Measurements from ENCODE around the gene CDC42EP1. TPM values are rescaled to one million over a fixed set of nuclear protein-coding genes. Genes with fewer than 3 reads are reported as not detected.

CDC42EP1 gene
- total and polyA plus RNA-seq, 4 experiments from 2014 or later: not detected

- Histone ChIP-seq H3K4me1 (ENCODE audit: insufficient read depth, low read length) (peaks cover 42% of the 10 kb centered on the region), H3K36me3 (ENCODE audit: insufficient read depth, low read length) (no peaks in the 10 kb centered on the region), H3K27ac (ENCODE audit: low read depth, low read length) (no peak overlapping the region), H3K9me3 (ENCODE audit: control insufficient read depth in 1 of 2, low read length in 2 of 2) (no peaks in the 10 kb centered on the region), H3K27me3 (ENCODE audit: insufficient read depth, low read length) (no peaks in the 10 kb centered on the region), H3K4me3 (ENCODE audit: low read length in 2 of 2) (no peak overlapping the region)
- Mint-ChIP-seq H3K9me3 (peaks cover 0 to 5% (median 0%) of the 10 kb centered on the region in 8 donors), H3K4me3 (no peak overlapping the region), H3K27me3 (peaks cover 0 to 3% of the 10 kb centered on the region in 2 donors), H3K27ac (peak overlapping the region in 3 of 7 donors; percentile 40 to 86 (median 63)), H3K36me3 (peaks cover 0 to 6% of the 10 kb centered on the region in 2 donors), H3K4me1 (peaks cover 32 to 53% (median 44%) of the 10 kb centered on the region in 4 donors)
- intact Hi-C loops (cut with micrococcal nuclease): no loop called here
- ChIA-PET CTCF (ENCODE audit: partially characterized antibody) (interaction anchor here (0.7 to 8.8 kb wide), 3 partner anchors 12 to 39 kb away, joined by 3 to 122 read pairs (median 5); no protein-coding TSS in a partner anchor), POLR2A (ENCODE audit: partially characterized antibody) (interaction anchor here (1.3 to 2.7 kb wide), 5 partner anchors 10 to 119 kb away, joined by 3 to 16 read pairs (median 4); partner anchors contain the start of genes MFNG and PDXP)
- no peak for DNase-seq
Observed at GRCh38 chr22:37604074-37604473, 43.8 kb downstream of the CDC42EP1 start.

- H3K4me1 ChIP-seq (ENCODE audit: insufficient read depth, low read length): peaks cover 48% of the 10 kb centered on the region
- H3K9me3 Mint-ChIP-seq: peaks cover 0 to 5% (median 0%) of the 10 kb centered on the region in 8 donors
- peak overlapping the region in 1 of 2 donors; percentile 8 for H3K4me3 ChIP-seq (ENCODE audit: low read length in 2 of 2)
- H3K36me3 Mint-ChIP-seq: peaks cover 0 to 10% of the 10 kb centered on the region in 2 donors
- peak; percentile 75 to 81 (median 78) for DNase-seq
- intact Hi-C loops (cut with micrococcal nuclease): loop anchor here (5.0 kb wide), 3 partner anchors 202 to 363 kb away; partner anchors contain the start of genes C22orf23, GCAT, POLR2F and RAC2
- H3K4me1 Mint-ChIP-seq: peaks cover 36 to 61% (median 50%) of the 10 kb centered on the region in 4 donors
- H3K27me3 ChIP-seq (ENCODE audit: insufficient read depth, low read length): no peaks in the 10 kb centered on the region
- no peaks in the 10 kb centered on the region for H3K36me3 ChIP-seq (ENCODE audit: insufficient read depth, low read length)
- ChIA-PET POLR2A (ENCODE audit: partially characterized antibody) (interaction anchor here (0.8 to 5.2 kb wide), 10 partner anchors 9 to 119 kb away, joined by 3 to 59 read pairs (median 3); partner anchors contain the start of genes MFNG and PDXP), CTCF (ENCODE audit: partially characterized antibody) (interaction anchor here (1.1 to 10.1 kb wide), 7 partner anchors 7 to 77 kb away, joined by 3 to 136 read pairs (median 75); partner anchors contain the start of genes NOL12 and SH3BP1)
- peak overlapping the region; percentile 38 for H3K27ac ChIP-seq (ENCODE audit: low read depth, low read length)
- H3K9me3 ChIP-seq (ENCODE audit: control insufficient read depth in 1 of 2, low read length in 2 of 2): no peaks in the 10 kb centered on the region
- peaks cover 0 to 3% of the 10 kb centered on the region in 2 donors for H3K27me3 Mint-ChIP-seq
- H3K27ac Mint-ChIP-seq: peak overlapping the region; percentile 81 to 93 (median 90)
- H3K4me3 Mint-ChIP-seq: peak overlapping the region; percentile 12 to 88 (median 75)
Observed at GRCh38 chr22:37604875-37605274, 44.6 kb downstream of the CDC42EP1 start.

DNA sequence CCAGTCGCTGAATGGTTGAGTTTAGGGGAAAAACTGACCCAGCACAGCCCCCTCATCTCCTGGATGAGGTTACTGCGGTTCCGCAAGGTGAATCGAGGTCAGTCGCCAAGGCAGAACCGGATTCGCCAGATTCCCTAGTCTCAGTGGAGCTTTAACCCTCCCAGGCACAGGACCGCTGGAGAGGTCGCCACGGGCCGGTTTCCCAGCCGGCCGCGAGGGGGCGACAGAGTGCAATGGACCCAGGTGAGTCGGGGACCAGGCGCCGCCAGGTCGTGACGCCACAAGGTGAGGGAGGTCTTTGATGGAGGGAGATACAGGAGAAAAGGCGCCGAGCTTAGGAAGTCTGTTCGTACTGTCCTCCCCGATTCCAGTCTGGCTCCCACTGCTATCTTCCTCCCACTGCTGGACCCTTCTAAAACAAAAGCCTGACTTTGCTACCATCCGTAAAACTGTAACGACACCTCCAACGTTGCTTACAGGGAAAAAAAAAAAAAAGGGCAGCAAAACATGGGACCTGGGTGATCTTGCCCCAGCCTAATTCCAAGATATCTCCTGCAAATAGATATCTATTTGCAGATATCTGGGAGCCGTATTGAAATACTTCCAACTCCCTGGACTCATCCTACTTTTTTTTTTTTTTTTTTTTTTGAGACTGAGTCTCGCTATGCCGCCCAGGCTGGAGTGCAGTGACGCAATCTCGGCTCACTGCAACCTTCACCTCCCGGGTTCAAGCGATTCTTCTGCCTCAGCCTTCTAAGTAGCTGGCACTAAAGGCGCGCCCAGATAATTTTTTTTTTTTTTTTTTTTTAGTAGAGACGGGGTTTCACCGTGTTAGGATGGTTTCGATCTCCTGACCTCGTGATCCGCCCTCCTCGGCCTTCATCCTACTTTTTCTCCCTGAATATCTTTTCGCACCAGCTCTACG is 47.0 kb downstream of the CDC42EP1 start:
- Mint-ChIP-seq H3K4me1 (peaks cover 38 to 68% (median 52%) of the 10 kb centered on the region in 4 donors), H3K27me3 (no peaks in the 10 kb centered on the region), H3K9me3 (no peaks in the 10 kb centered on the region), H3K27ac (peak overlapping the region; percentile 94 to 99 (median 97)), H3K36me3 (peaks cover 0 to 10% of the 10 kb centered on the region in 2 donors), H3K4me3 (peak overlapping the region; percentile 68 to 91 (median 87))
- peak; percentile 88 to 91 (median 88) for DNase-seq
- H3K27me3 ChIP-seq (ENCODE audit: insufficient read depth, low read length): no peaks in the 10 kb centered on the region
- ChIA-PET CTCF (ENCODE audit: partially characterized antibody) (interaction anchor here (0.8 to 10.1 kb wide), 25 partner anchors 10 to 256 kb away, joined by 3 to 136 read pairs (median 8); partner anchors contain the start of genes LGALS1, MFNG, NOL12 and PDXP), POLR2A (ENCODE audit: partially characterized antibody) (interaction anchor here (0.7 to 6.4 kb wide), 27 partner anchors 8 to 1074 kb away, joined by 3 to 94 read pairs (median 5); partner anchors contain the start of genes IFT27, LGALS1, MFNG and NOL12)
- H3K27ac ChIP-seq (ENCODE audit: low read depth, low read length): peak overlapping the region; percentile 88
- H3K4me3 ChIP-seq (ENCODE audit: low read length in 2 of 2): peak overlapping the region; percentile 54 to 65
- H3K4me1 ChIP-seq (ENCODE audit: insufficient read depth, low read length): peaks cover 64% of the 10 kb centered on the region
- no peaks in the 10 kb centered on the region for H3K36me3 ChIP-seq (ENCODE audit: insufficient read depth, low read length)
- intact Hi-C loops (cut with micrococcal nuclease): loop anchor here (1.0 to 5.0 kb wide), 5 partner anchors 74 to 365 kb away; partner anchors contain the start of genes C22orf23, GCAT, POLR2F and RAC2
- H3K9me3 ChIP-seq (ENCODE audit: control insufficient read depth in 1 of 2, low read length in 2 of 2): no peaks in the 10 kb centered on the region

DNA sequence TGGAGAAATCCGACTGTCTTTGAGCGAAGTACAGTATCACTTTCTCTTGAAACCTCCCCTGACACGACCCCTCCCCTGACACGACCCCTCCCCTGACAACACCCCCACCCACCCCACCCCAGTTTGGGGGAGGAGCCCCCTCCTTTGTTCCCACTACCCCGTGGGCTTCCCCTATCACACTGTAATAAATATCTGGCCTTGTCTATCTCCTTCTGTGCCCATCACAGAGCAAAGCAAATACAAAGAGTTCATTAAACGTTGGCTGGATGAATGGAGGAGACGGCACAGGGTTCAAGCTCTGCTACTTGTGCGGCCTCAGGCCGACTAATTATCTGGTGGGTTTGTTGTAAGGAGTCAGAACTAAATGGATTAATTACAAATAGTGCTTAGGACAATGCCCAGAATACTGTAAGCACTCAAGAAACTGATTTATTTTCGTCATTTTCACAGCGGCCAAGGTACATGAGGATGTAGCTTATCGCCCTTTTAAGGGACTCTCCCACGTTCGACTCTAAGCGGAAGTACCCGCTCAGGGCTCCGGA is 47.7 kb downstream of the CDC42EP1 start:
- DNase-seq: no peak
- Histone ChIP-seq H3K4me3 (ENCODE audit: low read length in 2 of 2) (peak overlapping the region in 1 of 2 donors; percentile 85), H3K27me3 (ENCODE audit: insufficient read depth, low read length) (no peaks in the 10 kb centered on the region), H3K36me3 (ENCODE audit: insufficient read depth, low read length) (no peaks in the 10 kb centered on the region), H3K4me1 (ENCODE audit: insufficient read depth, low read length) (peaks cover 64% of the 10 kb centered on the region), H3K27ac (ENCODE audit: low read depth, low read length) (peak overlapping the region; percentile 88), H3K9me3 (ENCODE audit: control insufficient read depth in 1 of 2, low read length in 2 of 2) (no peaks in the 10 kb centered on the region)
- Mint-ChIP-seq H3K36me3 (peaks cover 0 to 10% of the 10 kb centered on the region in 2 donors), H3K27me3 (no peaks in the 10 kb centered on the region), H3K9me3 (no peaks in the 10 kb centered on the region), H3K27ac (peak overlapping the region; percentile 94 to 99 (median 97)), H3K4me3 (peak overlapping the region; percentile 80 to 94 (median 89)), H3K4me1 (peaks cover 35 to 68% (median 50%) of the 10 kb centered on the region in 4 donors)
- POLR2A ChIA-PET (ENCODE audit: partially characterized antibody): interaction anchor here (0.7 to 6.4 kb wide), 26 partner anchors 9 to 1073 kb away, joined by 3 to 94 read pairs (median 6); partner anchors contain the start of genes IFT27, IL2RB, LGALS1 and MFNG
- intact Hi-C loops (cut with micrococcal nuclease): loop anchor here (1.0 to 5.0 kb wide), 15 partner anchors 15 to 366 kb away; partner anchors contain the start of genes ANKRD54, C22orf23, GCAT and NOL12
- CTCF ChIA-PET (ENCODE audit: partially characterized antibody): interaction anchor here (0.9 to 10.1 kb wide), 14 partner anchors 11 to 256 kb away, joined by 4 to 136 read pairs (median 13); partner anchors contain the start of genes LGALS1, MFNG, NOL12 and SH3BP1

DNA sequence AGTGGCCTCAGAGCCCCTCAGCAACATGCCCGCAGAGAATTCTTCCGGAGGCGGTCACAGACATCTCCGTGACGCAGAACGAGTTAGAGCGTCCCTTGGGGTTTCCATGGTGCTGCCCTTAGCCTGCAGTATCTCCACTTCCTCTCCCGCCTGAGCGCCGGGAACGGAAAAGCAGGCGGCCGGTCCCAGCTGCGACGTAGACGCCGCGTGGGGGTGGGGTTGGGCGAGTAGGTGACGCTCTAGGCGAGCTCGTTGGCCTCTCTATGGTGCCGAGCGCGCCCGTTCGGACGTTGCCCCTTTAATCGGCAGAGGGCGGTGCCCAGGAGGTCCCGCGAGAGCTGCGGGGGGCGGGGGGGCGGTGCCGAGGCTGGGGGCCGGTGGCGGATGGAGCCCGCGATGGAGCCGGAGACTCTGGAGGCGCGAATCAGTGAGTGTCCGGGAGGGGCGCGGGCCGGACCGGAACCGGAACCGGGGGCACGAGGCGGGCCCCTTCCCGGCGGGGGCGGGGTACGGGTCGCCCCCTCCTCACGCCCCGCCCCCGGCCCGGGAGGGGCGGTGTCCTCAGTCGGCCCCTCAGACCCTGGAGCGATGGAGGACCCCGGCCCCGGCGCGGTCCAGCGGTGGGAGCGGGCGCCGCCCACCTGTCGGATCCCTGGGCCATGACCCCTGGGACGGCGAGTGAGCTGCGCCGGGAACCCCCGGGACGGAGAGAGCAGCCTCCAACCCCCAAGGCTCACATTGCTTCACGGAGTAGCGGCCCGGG is 48.4 kb downstream of the CDC42EP1 start, which contains the start of gene GGA1:
Gene GGA1 (plus strand): TSS at position 358 of the 763 bp plus-strand sequence. CDS start 27 bp downstream, at position 385.
- Histone ChIP-seq H3K4me1 (ENCODE audit: insufficient read depth, low read length) (peaks cover 64% of the 10 kb centered on the region), H3K27me3 (ENCODE audit: insufficient read depth, low read length) (no peaks in the 10 kb centered on the region), H3K4me3 (ENCODE audit: low read length in 2 of 2) (peak within 1 kb of the TSS; percentile 30 to 85), H3K9me3 (ENCODE audit: control insufficient read depth in 1 of 2, low read length in 2 of 2) (no peaks in the 10 kb centered on the region), H3K36me3 (ENCODE audit: insufficient read depth, low read length) (no peaks in the 10 kb centered on the region), H3K27ac (ENCODE audit: low read depth, low read length) (peak within 1 kb of the TSS; percentile 88)
- Mint-ChIP-seq H3K4me1 (peaks cover 35 to 68% (median 50%) of the 10 kb centered on the region in 4 donors), H3K27me3 (no peaks in the 10 kb centered on the region), H3K36me3 (peaks cover 0 to 10% of the 10 kb centered on the region in 2 donors), H3K4me3 (peak within 1 kb of the TSS; percentile 90 to 98 (median 94)), H3K27ac (peak within 1 kb of the TSS; percentile 94 to 99 (median 98)), H3K9me3 (no peaks in the 10 kb centered on the region)
- intact Hi-C loops (cut with micrococcal nuclease): loop anchor here (1.0 to 5.0 kb wide), 13 partner anchors 15 to 366 kb away; partner anchors contain the start of genes ANKRD54, C22orf23, GCAT and NOL12
- ChIA-PET POLR2A (ENCODE audit: partially characterized antibody) (interaction anchor here (0.9 to 6.4 kb wide), 25 partner anchors 10 to 1073 kb away, joined by 3 to 94 read pairs (median 7); partner anchors contain the start of genes ANKRD54, IFT27, IL2RB and LGALS1), CTCF (ENCODE audit: partially characterized antibody) (interaction anchor here (0.9 to 10.1 kb wide), 13 partner anchors 10 to 255 kb away, joined by 3 to 136 read pairs (median 15); partner anchors contain the start of genes MFNG, NOL12 and SH3BP1)
- DNase-seq: peak; percentile 97 to 99 (median 98)

Measured in CD4-positive, alpha-beta memory T cell (primary cell).